BE2C (cell line): ENCODE results near the gene SCG2.

ENCODE experiments used
- DNase-seq: peaks from one replicate; pipeline ENCODE4 v3.0.0-alpha.2; 2020
- H3K27me3 ChIP-seq: fragments of 250-450 bp; sonication (Bioruptor Pico); 2 replicates; pipeline ENCODE4 v1.5.1; 2020; ENCODE audit warnings: mild to moderate bottlenecking
- H3K36me3 ChIP-seq: fragments of 250-450 bp; sonication (Bioruptor Pico); 2 replicates; pipeline ENCODE4 v1.5.1; 2020; ENCODE audit warnings: mild to moderate bottlenecking
- H3K4me1 ChIP-seq: fragments of 250-450 bp; sonication (Bioruptor Pico); 2 replicates; pipeline ENCODE4 v1.5.1; 2020
- H3K4me3 ChIP-seq: 2 replicates; pipeline ENCODE4 v1.5.1; 2011; ENCODE audit warnings: low read depth, low read length
- H3K9me3 ChIP-seq: fragments of 250-450 bp; sonication (Bioruptor Pico); 2 replicates; pipeline ENCODE4 v1.5.1; 2020
- TF ChIP-seq, protein P1 (sequence below): IDR thresholded peaks from 2 replicates; pipeline ENCODE4 v1.5.1; 2012; ENCODE audit warnings: mild to moderate bottlenecking, low read depth, low read length

Gene SCG2

DNA sequence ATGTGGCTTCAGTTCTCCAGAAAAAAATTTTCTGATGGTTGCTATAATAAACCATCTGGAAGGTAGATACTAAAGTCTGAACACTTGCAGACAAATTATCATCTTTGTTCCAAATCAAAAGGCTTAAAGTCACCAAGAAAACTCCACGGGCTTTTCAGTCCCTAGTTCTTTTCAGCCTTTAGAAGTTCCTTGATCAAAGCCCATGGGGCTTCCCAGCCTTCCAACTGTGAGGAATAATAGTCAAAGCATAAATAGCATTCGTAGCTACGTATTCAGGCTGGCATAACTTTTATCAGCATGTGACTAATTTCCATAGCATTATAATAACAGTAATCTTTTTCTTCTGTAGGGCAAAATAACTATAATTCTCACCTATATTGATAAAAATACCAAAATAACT, 13.9 kb downstream of the SCG2 start:
- Histone ChIP-seq H3K4me3 (no peak overlapping the region), H3K4me1 (peaks cover 11% of the 10 kb centered on the region), H3K36me3 (no peaks in the 10 kb centered on the region), H3K9me3 (no peaks in the 10 kb centered on the region), H3K27me3 (no peaks in the 10 kb centered on the region)
- TF ChIP-seq, protein P1, sequence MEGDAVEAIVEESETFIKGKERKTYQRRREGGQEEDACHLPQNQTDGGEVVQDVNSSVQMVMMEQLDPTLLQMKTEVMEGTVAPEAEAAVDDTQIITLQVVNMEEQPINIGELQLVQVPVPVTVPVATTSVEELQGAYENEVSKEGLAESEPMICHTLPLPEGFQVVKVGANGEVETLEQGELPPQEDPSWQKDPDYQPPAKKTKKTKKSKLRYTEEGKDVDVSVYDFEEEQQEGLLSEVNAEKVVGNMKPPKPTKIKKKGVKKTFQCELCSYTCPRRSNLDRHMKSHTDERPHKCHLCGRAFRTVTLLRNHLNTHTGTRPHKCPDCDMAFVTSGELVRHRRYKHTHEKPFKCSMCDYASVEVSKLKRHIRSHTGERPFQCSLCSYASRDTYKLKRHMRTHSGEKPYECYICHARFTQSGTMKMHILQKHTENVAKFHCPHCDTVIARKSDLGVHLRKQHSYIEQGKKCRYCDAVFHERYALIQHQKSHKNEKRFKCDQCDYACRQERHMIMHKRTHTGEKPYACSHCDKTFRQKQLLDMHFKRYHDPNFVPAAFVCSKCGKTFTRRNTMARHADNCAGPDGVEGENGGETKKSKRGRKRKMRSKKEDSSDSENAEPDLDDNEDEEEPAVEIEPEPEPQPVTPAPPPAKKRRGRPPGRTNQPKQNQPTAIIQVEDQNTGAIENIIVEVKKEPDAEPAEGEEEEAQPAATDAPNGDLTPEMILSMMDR, result no peak
- no peak for DNase-seq

DNA sequence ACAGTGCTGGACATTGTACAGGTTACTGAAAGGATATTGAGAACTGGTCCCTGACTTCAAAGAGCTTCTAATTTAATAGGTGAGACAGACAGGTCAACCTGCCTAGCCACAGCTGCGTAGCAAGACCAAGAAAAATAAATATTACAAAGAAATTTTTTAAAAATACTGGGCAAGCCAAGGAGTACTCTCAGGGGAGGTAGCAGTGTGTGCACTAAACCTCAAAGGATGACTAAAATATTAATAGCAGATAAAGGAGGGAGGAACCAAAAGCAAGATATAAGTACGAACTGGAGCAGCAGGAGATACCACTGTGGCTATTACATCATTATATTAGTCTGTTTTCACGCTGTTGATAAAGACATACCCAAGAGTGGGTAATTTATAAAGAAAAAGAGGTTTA, 14.9 kb downstream of the SCG2 start:
- no peaks in the 10 kb centered on the region for H3K27me3 ChIP-seq
- H3K36me3 ChIP-seq, result no peaks in the 10 kb centered on the region
- H3K4me3 ChIP-seq, result no peak overlapping the region
- TF ChIP-seq, protein P1, result no peak
- H3K4me1 ChIP-seq, result peaks cover 11% of the 10 kb centered on the region
- no peaks in the 10 kb centered on the region for H3K9me3 ChIP-seq
- no peak for DNase-seq

DNA sequence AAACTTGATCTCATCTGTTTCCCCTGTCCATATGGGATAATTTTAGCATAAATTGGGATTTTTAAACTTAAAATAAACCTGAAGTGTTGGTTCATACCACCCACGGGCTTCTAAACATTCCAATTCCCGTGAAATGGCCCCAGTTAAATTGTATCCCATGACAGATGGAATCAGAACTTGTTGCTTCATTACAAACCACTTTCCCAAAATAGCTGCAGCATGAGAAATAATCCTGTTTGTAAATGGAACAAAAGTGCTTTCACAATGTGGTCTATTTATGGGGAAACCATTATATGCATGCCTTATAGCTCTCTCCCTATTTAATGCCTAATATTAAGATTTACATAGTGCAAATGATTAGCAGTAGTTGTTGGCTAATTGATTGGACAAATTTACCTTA, 15.9 kb downstream of the SCG2 start:
- no peak for DNase-seq
- H3K4me1 ChIP-seq, result peaks cover 18% of the 10 kb centered on the region
- no peak overlapping the region for H3K4me3 ChIP-seq
- TF ChIP-seq, protein P1, result no peak
- no peaks in the 10 kb centered on the region for H3K27me3 ChIP-seq
- H3K36me3 ChIP-seq, result no peaks in the 10 kb centered on the region
- no peaks in the 10 kb centered on the region for H3K9me3 ChIP-seq

DNA sequence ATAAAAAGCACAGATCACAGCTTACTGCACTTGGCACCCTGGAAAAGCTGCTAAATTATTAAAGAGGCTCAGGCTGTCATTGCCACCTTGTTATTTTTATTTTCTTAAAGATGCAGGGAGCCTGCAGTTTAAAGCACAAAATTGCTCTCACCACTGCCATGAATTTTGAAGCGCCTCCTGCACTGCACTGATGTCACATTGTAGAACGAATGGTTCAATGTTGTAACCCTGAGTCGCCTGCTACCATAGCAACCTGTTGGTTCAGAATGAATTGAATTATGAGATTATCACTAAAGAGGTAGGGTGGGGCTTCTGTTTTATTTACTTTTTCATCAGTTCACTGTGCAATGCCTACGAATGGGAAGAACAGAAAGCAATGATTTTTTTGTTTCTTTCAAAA, 16.5 kb downstream of the SCG2 start:
- TF ChIP-seq, protein P1, result no peak
- peaks cover 24% of the 10 kb centered on the region for H3K4me1 ChIP-seq
- no peaks in the 10 kb centered on the region for H3K27me3 ChIP-seq
- no peaks in the 10 kb centered on the region for H3K9me3 ChIP-seq
- H3K4me3 ChIP-seq, result peak overlapping the region; percentile 7; the same call in 1 of the 2 replicates
- peak; percentile 68 for DNase-seq
- no peaks in the 10 kb centered on the region for H3K36me3 ChIP-seq

DNA sequence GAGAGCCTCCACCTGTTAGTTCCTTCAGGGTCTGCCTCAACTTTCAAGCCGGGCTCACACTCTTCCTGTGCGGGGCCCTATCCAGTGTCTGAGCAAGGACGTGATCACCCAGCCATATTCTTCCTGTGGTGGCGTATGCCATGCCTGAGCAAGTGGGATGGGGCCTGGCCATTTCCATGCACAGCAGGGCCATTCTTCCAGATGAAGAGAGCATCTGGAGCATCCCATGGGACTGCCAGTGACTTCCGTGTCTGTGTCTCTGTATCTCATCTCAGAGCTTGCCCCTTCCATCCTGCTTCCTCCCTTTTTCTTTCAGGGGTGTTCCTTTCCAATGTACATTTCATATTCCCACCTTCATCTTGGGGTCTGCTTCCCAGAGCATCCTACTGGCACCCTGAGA, 20.2 kb downstream of the SCG2 start:
- H3K27me3 ChIP-seq, result no peaks in the 10 kb centered on the region
- no peaks in the 10 kb centered on the region for H3K36me3 ChIP-seq
- no peaks in the 10 kb centered on the region for H3K9me3 ChIP-seq
- DNase-seq, result peak; percentile 81
- TF ChIP-seq, protein P1, result 0 out of 2 replicates have a peak, but pooled peaks have one; percentile 1
- peaks cover 25% of the 10 kb centered on the region for H3K4me1 ChIP-seq
- H3K4me3 ChIP-seq, result no peak overlapping the region

DNA sequence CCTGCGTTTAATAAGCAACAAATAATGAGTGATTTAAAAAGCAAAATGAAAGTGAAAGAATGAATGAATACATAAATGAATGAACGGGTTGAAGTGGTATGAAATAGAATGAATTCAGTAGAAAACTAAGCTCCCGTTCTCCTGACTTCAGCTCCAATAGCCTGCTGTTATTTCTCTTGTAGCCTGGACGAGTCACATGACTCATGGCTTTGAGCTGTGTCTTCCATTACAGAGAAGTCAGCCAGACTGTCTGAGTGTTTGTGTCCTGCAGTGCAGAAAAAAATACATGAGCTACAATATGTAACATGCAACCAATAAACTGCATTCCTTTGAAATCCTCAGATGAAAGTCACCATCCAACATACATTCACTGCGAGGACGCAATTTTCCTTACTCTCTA, 21.2 kb downstream of the SCG2 start:
- peak; percentile 23 for DNase-seq

More for the DNA sequence above, 21.2 kb downstream of the SCG2 start:
- Histone ChIP-seq H3K36me3 (no peaks in the 10 kb centered on the region), H3K4me1 (peaks cover 18% of the 10 kb centered on the region), H3K27me3 (no peaks in the 10 kb centered on the region), H3K4me3 (no peak overlapping the region), H3K9me3 (no peaks in the 10 kb centered on the region)
- TF ChIP-seq, protein P1, result no peak
